NB4 (cell line): ENCODE results near the gene DKK3.

Experiments used
- POLR2A ChIP-seq: IDR thresholded peaks from 2 replicates; pipeline ENCODE4 v1.6.1; 2011; ENCODE audit warnings: mild to moderate bottlenecking; ENCODE audit not compliant: insufficient read length; ENCODE audit errors: extremely low read depth
- TF ChIP-seq, protein P1 (sequence below): IDR thresholded peaks from one replicate; pipeline ENCODE4 v1.5.1; 2012; ENCODE audit warnings: low read depth, low read length
- TF ChIP-seq, protein P2 (sequence below): IDR thresholded peaks from 2 replicates; pipeline ENCODE4 v1.6.1; 2011; ENCODE audit warnings: low read depth, low read length

DNA sequence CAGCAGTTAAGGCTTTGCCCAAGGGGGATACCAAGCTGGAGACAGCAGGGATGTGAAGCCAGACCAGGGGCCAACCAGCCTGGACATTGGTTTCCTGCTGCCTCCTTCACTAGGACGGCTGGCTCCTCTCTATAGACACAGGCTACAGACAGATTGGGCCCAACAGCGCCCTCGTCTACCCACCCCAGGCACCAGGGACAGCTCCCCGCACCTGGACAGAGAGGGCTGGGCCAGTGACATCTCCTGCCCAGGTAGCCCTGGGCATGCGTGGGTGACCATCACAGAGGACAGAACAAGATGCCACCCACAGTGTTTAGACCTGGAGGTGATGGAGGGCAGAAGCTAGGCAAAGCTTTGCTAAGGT lies 1.2 kb downstream of the DKK3 start:
- TF ChIP-seq, protein P1, sequence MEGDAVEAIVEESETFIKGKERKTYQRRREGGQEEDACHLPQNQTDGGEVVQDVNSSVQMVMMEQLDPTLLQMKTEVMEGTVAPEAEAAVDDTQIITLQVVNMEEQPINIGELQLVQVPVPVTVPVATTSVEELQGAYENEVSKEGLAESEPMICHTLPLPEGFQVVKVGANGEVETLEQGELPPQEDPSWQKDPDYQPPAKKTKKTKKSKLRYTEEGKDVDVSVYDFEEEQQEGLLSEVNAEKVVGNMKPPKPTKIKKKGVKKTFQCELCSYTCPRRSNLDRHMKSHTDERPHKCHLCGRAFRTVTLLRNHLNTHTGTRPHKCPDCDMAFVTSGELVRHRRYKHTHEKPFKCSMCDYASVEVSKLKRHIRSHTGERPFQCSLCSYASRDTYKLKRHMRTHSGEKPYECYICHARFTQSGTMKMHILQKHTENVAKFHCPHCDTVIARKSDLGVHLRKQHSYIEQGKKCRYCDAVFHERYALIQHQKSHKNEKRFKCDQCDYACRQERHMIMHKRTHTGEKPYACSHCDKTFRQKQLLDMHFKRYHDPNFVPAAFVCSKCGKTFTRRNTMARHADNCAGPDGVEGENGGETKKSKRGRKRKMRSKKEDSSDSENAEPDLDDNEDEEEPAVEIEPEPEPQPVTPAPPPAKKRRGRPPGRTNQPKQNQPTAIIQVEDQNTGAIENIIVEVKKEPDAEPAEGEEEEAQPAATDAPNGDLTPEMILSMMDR = no peak
- no peak for TF ChIP-seq POLR2A
- TF ChIP-seq, protein P2, sequence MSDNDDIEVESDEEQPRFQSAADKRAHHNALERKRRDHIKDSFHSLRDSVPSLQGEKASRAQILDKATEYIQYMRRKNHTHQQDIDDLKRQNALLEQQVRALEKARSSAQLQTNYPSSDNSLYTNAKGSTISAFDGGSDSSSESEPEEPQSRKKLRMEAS = no peak
